ENCODE data around the gene C19orf38. TPM values are rescaled to one million over a fixed set of nuclear protein-coding genes. Genes with fewer than 3 reads are reported as not detected.

Gene C19orf38
- total and polyA plus RNA-seq, 9 of the 15 experiments (the other 6 are each of a cell fraction or from before 2014, with no cell fraction given): 0.14 to 0.18 TPM; not detected in 7

DNA sequence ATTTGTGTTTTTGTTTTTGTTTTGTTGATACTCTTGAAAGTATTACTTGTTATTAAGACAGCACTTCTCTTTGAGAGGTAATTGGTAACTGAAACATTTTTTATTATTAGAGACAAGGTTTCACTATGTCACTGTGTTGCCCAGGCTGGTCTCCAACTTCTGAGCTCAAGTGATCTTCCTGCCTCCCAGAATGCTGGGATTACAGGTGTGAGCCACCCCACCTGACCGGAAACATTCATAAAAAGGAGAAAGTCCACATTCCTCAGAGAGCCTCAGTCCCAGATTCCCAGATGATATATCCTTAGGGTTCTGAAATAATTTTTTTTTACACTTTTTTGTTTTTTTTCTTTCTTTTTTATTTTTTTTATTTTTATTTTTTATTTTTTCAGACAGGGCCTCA lies 25.8 kb downstream of the C19orf38 start (continued):
- no peak for TF ChIP-seq ZZZ3 (IDR thresholded peaks at IDR 0.05)
- no peak for TF ChIP-seq PTBP1 (IDR thresholded peaks at IDR 0.05; ENCODE audit: low read depth, low read length)
- no peak for TF ChIP-seq SMAD3 (CRISPR knock-in tag; conservative IDR thresholded peaks at IDR 0.05)

GRCh38 chr19:10876459-10877240 lies 28.4 kb downstream of the C19orf38 start:
- ChIA-PET POLR2A (interaction anchor here (2.2 kb wide), 1 partner anchor 10 kb away, joined by 6 read pairs; no protein-coding TSS in a partner anchor), CTCF (ENCODE audit: low intra/inter-chr PET ratio) (no interaction called here)
- 72% methylated on average over 10 of the region's 10 CpGs for WGBS (ENCODE audit: insufficient coverage, low coverage, missing lambda C conversion rate)
- in situ Hi-C loops (cut with MboI): no loop called here
- BruUV-seq (replicated peaks): no TSS peak
- H3K79me2 ChIP-seq (ENCODE audit: control insufficient read depth, insufficient read depth, low read length): peaks cover 96% of the 10 kb centered on the region
- H3K9ac ChIP-seq (ENCODE audit: insufficient read depth in 1 of 2, low read depth in 2 of 2, low read length in 2 of 2): peak overlapping the region in 1 of 2 experiments; percentile 81; a peak in 2 of 4 replicates
- H3K27me3 ChIP-seq (ENCODE audit: control insufficient read depth in 2 of 2, insufficient read depth in 2 of 2, low read length in 2 of 2): no peaks in the 10 kb centered on the region
- no peak for FAIRE-seq
- H3K36me3 ChIP-seq (ENCODE audit: control insufficient read depth, insufficient read depth, low read length): peaks cover 28% of the 10 kb centered on the region; the same call in 2 of the 3 replicates
- no peaks in the 10 kb centered on the region for H4K20me1 ChIP-seq (replicated peaks; ENCODE audit: control insufficient read depth, insufficient read depth, low read length)
- H3K4me3 ChIP-seq: no peak overlapping the region
- ATAC-seq: no peak
- no peak for DNase-seq (ENCODE audit: extremely low read depth in 1 of 4, low spot score in 3 of 4)
- no peaks in the 10 kb centered on the region for H3K9me3 ChIP-seq (replicated peaks; ENCODE audit: control insufficient read depth, insufficient read depth, low read depth, low read length)
- intact Hi-C loops (cut with micrococcal nuclease): no loop called here
- peak overlapping the region; percentile 52; the same call in 2 of the 3 replicates for H3K27ac ChIP-seq (ENCODE audit: extremely low read depth, low read depth, low read length)
- H3K4me2 ChIP-seq (ENCODE audit: insufficient read depth, low read length): 0 out of 2 replicates have a peak overlapping the region, but pooled peaks have one; percentile 13
- TF ChIP-seq ILF3 (IDR thresholded peaks at IDR 0.05; ENCODE audit: borderline replicate concordance): no peak
- TF ChIP-seq BRD9 (IDR thresholded peaks at IDR 0.05; ENCODE audit: low read depth, partially characterized antibody): no peak
- no peak for TF ChIP-seq ZNF143 (CRISPR knock-in tag; IDR thresholded peaks at IDR 0.05)
- no peak for TF ChIP-seq MTA1 (IDR thresholded peaks at IDR 0.05; ENCODE audit: borderline replicate concordance)
- TF ChIP-seq, protein P1, sequence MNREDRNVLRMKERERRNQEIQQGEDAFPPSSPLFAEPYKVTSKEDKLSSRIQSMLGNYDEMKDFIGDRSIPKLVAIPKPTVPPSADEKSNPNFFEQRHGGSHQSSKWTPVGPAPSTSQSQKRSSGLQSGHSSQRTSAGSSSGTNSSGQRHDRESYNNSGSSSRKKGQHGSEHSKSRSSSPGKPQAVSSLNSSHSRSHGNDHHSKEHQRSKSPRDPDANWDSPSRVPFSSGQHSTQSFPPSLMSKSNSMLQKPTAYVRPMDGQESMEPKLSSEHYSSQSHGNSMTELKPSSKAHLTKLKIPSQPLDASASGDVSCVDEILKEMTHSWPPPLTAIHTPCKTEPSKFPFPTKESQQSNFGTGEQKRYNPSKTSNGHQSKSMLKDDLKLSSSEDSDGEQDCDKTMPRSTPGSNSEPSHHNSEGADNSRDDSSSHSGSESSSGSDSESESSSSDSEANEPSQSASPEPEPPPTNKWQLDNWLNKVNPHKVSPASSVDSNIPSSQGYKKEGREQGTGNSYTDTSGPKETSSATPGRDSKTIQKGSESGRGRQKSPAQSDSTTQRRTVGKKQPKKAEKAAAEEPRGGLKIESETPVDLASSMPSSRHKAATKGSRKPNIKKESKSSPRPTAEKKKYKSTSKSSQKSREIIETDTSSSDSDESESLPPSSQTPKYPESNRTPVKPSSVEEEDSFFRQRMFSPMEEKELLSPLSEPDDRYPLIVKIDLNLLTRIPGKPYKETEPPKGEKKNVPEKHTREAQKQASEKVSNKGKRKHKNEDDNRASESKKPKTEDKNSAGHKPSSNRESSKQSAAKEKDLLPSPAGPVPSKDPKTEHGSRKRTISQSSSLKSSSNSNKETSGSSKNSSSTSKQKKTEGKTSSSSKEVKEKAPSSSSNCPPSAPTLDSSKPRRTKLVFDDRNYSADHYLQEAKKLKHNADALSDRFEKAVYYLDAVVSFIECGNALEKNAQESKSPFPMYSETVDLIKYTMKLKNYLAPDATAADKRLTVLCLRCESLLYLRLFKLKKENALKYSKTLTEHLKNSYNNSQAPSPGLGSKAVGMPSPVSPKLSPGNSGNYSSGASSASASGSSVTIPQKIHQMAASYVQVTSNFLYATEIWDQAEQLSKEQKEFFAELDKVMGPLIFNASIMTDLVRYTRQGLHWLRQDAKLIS (CRISPR knock-in tag; IDR thresholded peaks at IDR 0.05): no peak
- TF ChIP-seq GATAD2B (IDR thresholded peaks at IDR 0.05; ENCODE audit: borderline replicate concordance): no peak
- TF ChIP-seq, protein P2, sequence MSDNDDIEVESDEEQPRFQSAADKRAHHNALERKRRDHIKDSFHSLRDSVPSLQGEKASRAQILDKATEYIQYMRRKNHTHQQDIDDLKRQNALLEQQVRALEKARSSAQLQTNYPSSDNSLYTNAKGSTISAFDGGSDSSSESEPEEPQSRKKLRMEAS (CRISPR knock-in tag; IDR thresholded peaks at IDR 0.05): peak; percentile 33; the same call in 1 of the 2 replicates
- TF ChIP-seq, protein P3, sequence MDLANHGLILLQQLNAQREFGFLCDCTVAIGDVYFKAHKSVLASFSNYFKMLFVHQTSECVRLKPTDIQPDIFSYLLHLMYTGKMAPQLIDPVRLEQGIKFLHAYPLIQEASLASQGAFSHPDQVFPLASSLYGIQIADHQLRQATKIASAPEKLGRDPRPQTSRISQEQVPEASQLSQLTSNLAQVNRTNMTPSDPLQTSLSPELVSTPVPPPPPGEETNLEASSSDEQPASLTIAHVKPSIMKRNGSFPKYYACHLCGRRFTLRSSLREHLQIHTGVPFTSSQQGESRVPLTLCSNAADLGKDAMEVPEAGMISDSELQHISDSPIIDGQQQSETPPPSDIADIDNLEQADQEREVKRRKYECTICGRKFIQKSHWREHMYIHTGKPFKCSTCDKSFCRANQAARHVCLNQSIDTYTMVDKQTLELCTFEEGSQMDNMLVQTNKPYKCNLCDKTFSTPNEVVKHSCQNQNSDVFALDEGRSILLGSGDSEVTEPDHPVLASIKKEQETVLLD (IDR thresholded peaks at IDR 0.05): no peak
- H3K9me1 ChIP-seq (ENCODE audit: control insufficient read depth, insufficient read depth, low read length): no peaks in the 10 kb centered on the region
- no peak overlapping the region for H2AFZ ChIP-seq (ENCODE audit: low read depth, low read length)
- H3K4me1 ChIP-seq (replicated peaks in 1 of 2; ENCODE audit: control insufficient read depth in 2 of 2, insufficient read depth in 2 of 2, low read length in 2 of 2): peaks cover 52 to 58% of the 10 kb centered on the region in 2 experiments

Measured in K562 (cell line).